ENCODE measurements around the gene ARHGAP19.

DNA sequence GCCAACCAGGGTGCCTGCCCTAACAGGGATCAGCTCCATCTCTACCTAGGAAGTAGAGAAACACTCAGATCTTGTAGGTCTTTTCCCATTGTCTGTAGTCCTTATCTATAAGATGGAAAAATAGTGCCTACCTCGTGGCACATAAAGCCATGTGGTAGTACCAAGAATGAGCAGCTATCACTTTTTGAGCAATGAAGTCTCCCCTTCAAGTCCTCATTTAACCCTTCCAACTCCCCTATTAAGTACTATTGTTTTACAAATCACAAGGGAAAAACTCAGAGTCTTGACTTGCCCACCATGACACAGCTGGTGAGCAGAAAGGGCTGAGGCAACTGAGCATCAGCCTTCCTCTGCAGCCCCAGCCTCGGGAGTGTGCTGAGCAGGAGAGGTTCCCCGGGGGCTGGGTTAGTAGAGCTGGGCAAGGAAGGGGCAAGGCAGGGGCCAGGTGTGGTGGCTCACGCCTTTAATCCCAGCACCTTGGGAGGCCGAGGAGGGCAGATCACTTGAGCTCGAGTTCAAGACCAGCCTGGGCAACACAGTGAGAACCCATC, 38.8 kb upstream of the ARHGAP19 start:
- no peak for TF ChIP-seq POLR2AphosphoS5 (IDR thresholded peaks at IDR 0.05)
- no peak for TF ChIP-seq EP300 (IDR thresholded peaks at IDR 0.05)
